CD14-positive monocyte (primary cell): ENCODE data around the gene CTNNA2. TPM values are rescaled to one million over a fixed set of nuclear protein-coding genes. Genes with fewer than 3 reads are reported as not detected.

Source experiments
- DNase-seq, 3 donors: peaks; one replicate each; pipeline ENCODE4 v3.0.0-alpha.2; 2011 to 2022
- H2AFZ ChIP-seq: 2 replicates; pipeline ENCODE4 v1.6.0; 2012; ENCODE audit warnings: mild to moderate bottlenecking, low read depth, low read length, inconsistent platforms; ENCODE audit not compliant: insufficient read depth, poor library complexity, severe bottlenecking
- H3K27ac ChIP-seq, 2 donors: 1 replicate in 1 of 2; 2 replicates in 1 of 2; pipeline ENCODE4 v1.5.1; 2012 to 2013; ENCODE audit warnings: low read length in 2 of 2, control low read depth in 1 of 2, inconsistent platforms in 1 of 2, low read depth in 1 of 2, mild to moderate bottlenecking in 1 of 2
- H3K27me3 ChIP-seq, 2 donors: one replicate each; pipeline versions ENCODE4 v1.6.0 to v1.6.1; 2011 to 2013; ENCODE audit warnings: low read length in 2 of 2; ENCODE audit not compliant: control insufficient read depth in 2 of 2, insufficient read depth in 2 of 2
- H3K36me3 ChIP-seq, 2 donors: replicated peaks in 1 of 2; 1 replicate in 1 of 2; 2 replicates in 1 of 2; pipeline versions ENCODE4 v1.5.1 to v1.6.1; 2012 to 2013; ENCODE audit warnings: low read length in 2 of 2, control low read depth in 1 of 2, inconsistent platforms in 1 of 2, mild to moderate bottlenecking in 1 of 2; ENCODE audit not compliant: insufficient read depth in 2 of 2, control insufficient read depth in 1 of 2
- H3K4me1 ChIP-seq, 2 donors: 1 replicate in 1 of 2; 2 replicates in 1 of 2; pipeline versions ENCODE4 v1.5.1 to v1.6.1; 2012 to 2013; ENCODE audit warnings: low read length in 2 of 2, control low read depth in 1 of 2, inconsistent platforms in 1 of 2, mild to moderate bottlenecking in 1 of 2, moderate library complexity in 1 of 2; ENCODE audit not compliant: insufficient read depth in 2 of 2, control insufficient read depth in 1 of 2
- H3K4me2 ChIP-seq: replicated peaks from 2 replicates; pipeline ENCODE3; 2012; ENCODE audit warnings: low read length, moderate library complexity, mild to moderate bottlenecking; ENCODE audit not compliant: poor library complexity, severe bottlenecking; ENCODE audit errors: extremely low read depth
- H3K4me3 ChIP-seq, 3 experiments: fragments of 200-600 bp in 1 of 3; sonication (generic) in 1 of 3; replicated peaks in 1 of 3; 1 replicate in 2 of 3; 2 replicates in 1 of 3; pipeline ENCODE4 v1.5.1; 2011 to 2013; ENCODE audit warnings: low read length in 3 of 3, mild to moderate bottlenecking in 3 of 3, control low read depth in 2 of 3, low read depth in 2 of 3, inconsistent platforms in 1 of 3, moderate library complexity in 1 of 3
- H3K79me2 ChIP-seq: 2 replicates; pipeline ENCODE4 v1.6.0; 2012; ENCODE audit warnings: mild to moderate bottlenecking, control low read depth, inconsistent platforms, low read length, moderate library complexity; ENCODE audit not compliant: insufficient read depth
- H3K9ac ChIP-seq: 2 replicates; pipeline ENCODE4 v1.6.0; 2017; ENCODE audit warnings: low read length, mild to moderate bottlenecking; ENCODE audit not compliant: insufficient read depth, poor library complexity, severe bottlenecking
- H3K9me3 ChIP-seq, 2 donors: replicated peaks in 1 of 2; 1 replicate in 1 of 2; 2 replicates in 1 of 2; pipeline versions ENCODE4 v1.5.1 to v1.6.1; 2012 to 2013; ENCODE audit warnings: low read length in 2 of 2, control low read depth in 1 of 2; ENCODE audit not compliant: control insufficient read depth in 1 of 2, insufficient read depth in 1 of 2
- H4K20me1 ChIP-seq: 2 replicates; pipeline ENCODE4 v1.6.0; 2012; ENCODE audit warnings: mild to moderate bottlenecking, low read length, control low read depth, moderate library complexity; ENCODE audit not compliant: insufficient read depth
- H3K27ac Mint-ChIP-seq, 7 donors: one replicate each; pipeline ENCODE4 v1.8.0; 2020; ENCODE audit warnings: mild to moderate bottlenecking in 7 of 7, mixed read lengths in 7 of 7, moderate library complexity in 6 of 7, inconsistent platforms in 2 of 7
- H3K27me3 Mint-ChIP-seq, 3 donors: one replicate each; pipeline ENCODE4 v1.8.0; 2021 to 2022; ENCODE audit warnings: low read depth in 3 of 3, mild to moderate bottlenecking in 3 of 3, mixed read lengths in 3 of 3, moderate library complexity in 3 of 3, inconsistent platforms in 1 of 3
- H3K36me3 Mint-ChIP-seq, 2 donors: one replicate each; pipeline ENCODE4 v1.8.0; 2020; ENCODE audit warnings: mixed read lengths in 2 of 2, inconsistent platforms in 1 of 2, mild to moderate bottlenecking in 1 of 2
- H3K4me1 Mint-ChIP-seq: one replicate; pipeline ENCODE4 v1.8.0; 2020; ENCODE audit warnings: mild to moderate bottlenecking, mixed read lengths
- H3K4me3 Mint-ChIP-seq, 2 donors: one replicate each; pipeline ENCODE4 v1.8.0; 2020; ENCODE audit warnings: mild to moderate bottlenecking in 2 of 2, mixed read lengths in 2 of 2, moderate library complexity in 1 of 2
- H3K9me3 Mint-ChIP-seq, 7 donors: one replicate each; pipeline ENCODE4 v1.8.0; 2020 to 2022; ENCODE audit warnings: mixed read lengths in 7 of 7, mild to moderate bottlenecking in 6 of 7, moderate library complexity in 6 of 7, inconsistent platforms in 2 of 7
- WGBS: methylation state at CpG from one replicate; pipeline ENCODE4 v1.1.5; 2013; ENCODE audit warnings: missing lambda C conversion rate; ENCODE audit not compliant: insufficient coverage; 5-methylcytosine and 5-hydroxymethylcytosine counted together
- intact Hi-C, 2 donors: fragments of 100-400 bp; cut with micrococcal nuclease; formaldehyde crosslinking; loops; one replicate each; pipeline versions ENCODE4 v1.15.0 to v1.15.1; 2023
- polyA plus RNA-seq, 3 donors: library from polyadenylated mRNA; depleted of rRNA in 1 of 3; unstranded in 2 of 3; stranded (reverse) in 1 of 3; fragments of 300-500 nt in 2 of 3; fragments of >200 nt in 1 of 3; fragmentation: Illumina TruSeq in 2 of 3; gene quantifications; 1 replicate in 2 of 3; 2 replicates in 1 of 3; pipeline ENCODE4 v1.2.3, GENCODE V29; 2012 to 2021
- TF ChIP-seq, protein P1 (sequence below): fragments of 200-600 bp; IDR thresholded peaks from one replicate; pipeline ENCODE4 v1.8.0; 2022; ENCODE audit warnings: antibody characterized with exemption, mild to moderate bottlenecking

Gene CTNNA2
- polyA plus RNA-seq, 3 donors = not detected

DNA sequence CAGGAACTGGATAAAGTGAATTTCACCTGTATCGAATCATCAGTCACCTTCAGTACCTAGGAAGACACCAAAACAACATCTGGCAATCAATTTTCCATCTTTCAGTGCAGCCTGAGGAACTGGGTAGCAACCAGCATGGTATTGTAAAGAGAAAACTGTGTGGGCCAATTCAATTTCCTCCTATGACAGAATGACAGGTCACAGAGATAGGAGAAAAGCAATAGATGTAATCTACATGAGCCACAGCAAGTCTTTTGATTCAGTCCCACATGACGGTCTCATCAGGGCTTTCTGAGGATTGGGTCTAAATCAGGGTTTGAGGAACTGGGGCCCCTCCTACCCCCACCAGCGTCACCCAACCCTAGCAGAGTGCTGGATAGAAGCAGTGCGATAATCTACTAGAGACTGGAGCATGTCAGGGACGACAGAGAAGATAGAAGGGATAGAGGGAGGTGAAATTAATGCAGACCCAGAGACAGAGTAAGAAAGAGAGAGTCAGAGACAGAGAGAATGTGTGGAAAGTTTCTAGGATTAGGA lies 523.0 kb downstream of the CTNNA2 start:
- peaks cover 0 to 5% (median 0%) of the 10 kb centered on the region in 7 donors for H3K9me3 Mint-ChIP-seq
- no peak overlapping the region for H3K27ac Mint-ChIP-seq
- no peak overlapping the region for H3K4me3 Mint-ChIP-seq

DNA sequence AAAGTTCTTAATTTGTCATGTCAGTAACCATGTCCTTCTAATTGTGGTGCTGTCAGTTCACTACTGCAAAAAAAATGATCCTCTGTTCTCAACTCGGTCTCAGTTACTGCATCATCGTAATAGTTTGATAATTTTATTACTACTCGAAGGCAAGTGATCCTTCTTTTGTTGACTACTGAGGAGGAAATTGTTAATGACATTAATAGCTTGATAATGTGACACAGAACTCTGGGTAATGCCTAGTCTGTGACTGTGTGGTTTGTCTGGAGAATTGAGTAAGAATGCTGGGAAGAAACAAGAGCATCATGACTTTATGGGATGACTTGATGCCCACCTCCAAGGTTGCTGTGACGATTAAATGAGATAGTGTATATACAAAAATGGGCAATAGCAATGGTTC lies 524.5 kb downstream of the CTNNA2 start:
- no peak overlapping the region for H3K27ac ChIP-seq
- TF ChIP-seq, protein P1, sequence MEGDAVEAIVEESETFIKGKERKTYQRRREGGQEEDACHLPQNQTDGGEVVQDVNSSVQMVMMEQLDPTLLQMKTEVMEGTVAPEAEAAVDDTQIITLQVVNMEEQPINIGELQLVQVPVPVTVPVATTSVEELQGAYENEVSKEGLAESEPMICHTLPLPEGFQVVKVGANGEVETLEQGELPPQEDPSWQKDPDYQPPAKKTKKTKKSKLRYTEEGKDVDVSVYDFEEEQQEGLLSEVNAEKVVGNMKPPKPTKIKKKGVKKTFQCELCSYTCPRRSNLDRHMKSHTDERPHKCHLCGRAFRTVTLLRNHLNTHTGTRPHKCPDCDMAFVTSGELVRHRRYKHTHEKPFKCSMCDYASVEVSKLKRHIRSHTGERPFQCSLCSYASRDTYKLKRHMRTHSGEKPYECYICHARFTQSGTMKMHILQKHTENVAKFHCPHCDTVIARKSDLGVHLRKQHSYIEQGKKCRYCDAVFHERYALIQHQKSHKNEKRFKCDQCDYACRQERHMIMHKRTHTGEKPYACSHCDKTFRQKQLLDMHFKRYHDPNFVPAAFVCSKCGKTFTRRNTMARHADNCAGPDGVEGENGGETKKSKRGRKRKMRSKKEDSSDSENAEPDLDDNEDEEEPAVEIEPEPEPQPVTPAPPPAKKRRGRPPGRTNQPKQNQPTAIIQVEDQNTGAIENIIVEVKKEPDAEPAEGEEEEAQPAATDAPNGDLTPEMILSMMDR = no peak
- Mint-ChIP-seq H3K36me3 (no peaks in the 10 kb centered on the region), H3K27ac (no peak overlapping the region), H3K4me3 (no peak overlapping the region), H3K9me3 (peaks cover 0 to 5% (median 0%) of the 10 kb centered on the region in 7 donors), H3K27me3 (peaks cover 0 to 2% (median 2%) of the 10 kb centered on the region in 3 donors), H3K4me1 (no peaks in the 10 kb centered on the region)
- no peaks in the 10 kb centered on the region for H3K79me2 ChIP-seq
- no peak overlapping the region for H3K4me2 ChIP-seq
- WGBS = 100% methylated on average over 3 of the region's 4 CpGs
- no peak overlapping the region for H3K9ac ChIP-seq
- no peak overlapping the region for H2AFZ ChIP-seq
- H3K4me3 ChIP-seq = no peak overlapping the region
- H3K9me3 ChIP-seq = no peaks in the 10 kb centered on the region
- no peaks in the 10 kb centered on the region for H3K27me3 ChIP-seq
- DNase-seq = no peak
- H4K20me1 ChIP-seq = no peaks in the 10 kb centered on the region
- intact Hi-C loops = no loop called here
- no peaks in the 10 kb centered on the region for H3K4me1 ChIP-seq
- no peaks in the 10 kb centered on the region for H3K36me3 ChIP-seq

More for the DNA sequence above, 523.0 kb downstream of the CTNNA2 start:
- Mint-ChIP-seq H3K36me3 (no peaks in the 10 kb centered on the region), H3K4me1 (no peaks in the 10 kb centered on the region), H3K27me3 (peaks cover 0 to 2% (median 2%) of the 10 kb centered on the region in 3 donors)
- Histone ChIP-seq H3K27ac (no peak overlapping the region), H3K36me3 (no peaks in the 10 kb centered on the region), H3K79me2 (no peaks in the 10 kb centered on the region), H3K9ac (no peak overlapping the region), H4K20me1 (no peaks in the 10 kb centered on the region), H3K9me3 (no peaks in the 10 kb centered on the region), H2AFZ (no peak overlapping the region), H3K4me3 (no peak overlapping the region), H3K4me1 (no peaks in the 10 kb centered on the region), H3K27me3 (no peaks in the 10 kb centered on the region), H3K4me2 (no peak overlapping the region)
- TF ChIP-seq, protein P1 = no peak
- WGBS = 94% methylated on average over 2 of the region's 5 CpGs
- intact Hi-C loops = no loop called here
- no peak for DNase-seq
